GM12878 (cell line): Measurements from ENCODE around the gene NOC4L. TPM values are rescaled to one million over a fixed set of nuclear protein-coding genes. Genes with fewer than 3 reads are reported as not detected.

ENCODE experiments used
- ATAC-seq: fragments of 200-7000 bp; cut with Tn5 transposase; 3 replicates; pipeline ENCODE4 v1.9.1; 2020; ENCODE audit warnings: mild to moderate bottlenecking, moderate library complexity
- BruUV-seq: library from RNA; stranded (reverse); fragments of 400-500 nt; replicated peaks from 2 replicates; lab custom pipeline; 2021; lab: Mats Ljungman, UMichigan
- CTCF ChIA-PET: fragments of 300-600 bp; sonication (Branson Sonifier 250); formaldehyde crosslinking; extraction: SDS; loops from one replicate; lab custom pipeline; 2021; ENCODE audit warnings: inconsistent platforms; lab: Yijun Ruan, JAX
- POLR2A ChIA-PET: fragments of 350-600 bp; formaldehyde crosslinking; extraction: SDS; loops from one replicate; lab custom pipeline; 2021; ENCODE audit warnings: inconsistent platforms; lab: Charles Lee
- RAD21 ChIA-PET: fragments of 300-600 bp; sonication (Branson Sonifier 250); formaldehyde crosslinking; loops from one replicate; lab custom pipeline; 2023; ENCODE audit warnings: antibody characterized with exemption; ENCODE audit not compliant: unreplicated experiment; lab: Charles Lee
- SMC1A ChIA-PET: fragments of 300-600 bp; sonication (Branson Sonifier 250); formaldehyde crosslinking; loops from one replicate; lab custom pipeline; 2023; ENCODE audit not compliant: unreplicated experiment, uncharacterized antibody; lab: Charles Lee
- DNase-seq: peaks from one replicate; pipeline ENCODE4 v3.0.0-alpha.2; 2011; ENCODE audit warnings: low read depth, low spot score
- FAIRE-seq: peaks from 3 replicates; lab custom pipeline; 2011; peaks lifted over from hg19 to GRCh38; lab: Jason Lieb, UNC
- H2AFZ ChIP-seq: 2 replicates; pipeline ENCODE4 v1.6.0; 2011; ENCODE audit warnings: low read depth, low read length, control low read depth; ENCODE audit not compliant: control insufficient read depth
- H3K27ac ChIP-seq: 2 replicates; pipeline ENCODE4 v1.5.1; 2011; ENCODE audit warnings: control low read depth; ENCODE audit not compliant: control insufficient read depth, insufficient read depth
- H3K27me3 ChIP-seq, 2 experiments: replicated peaks in 1 of 2; 2 replicates each; pipeline versions ENCODE4 v1.6.0 to v1.6.1; 2011; ENCODE audit warnings: low read length in 1 of 2; ENCODE audit not compliant: control insufficient read depth in 2 of 2, insufficient read depth in 2 of 2
- H3K36me3 ChIP-seq, 2 experiments: 2 replicates each; pipeline ENCODE4 v1.5.1; 2011; ENCODE audit warnings: low read length in 1 of 2; ENCODE audit not compliant: control insufficient read depth in 2 of 2, insufficient read depth in 2 of 2
- H3K4me1 ChIP-seq: 2 replicates; pipeline ENCODE4 v1.6.1; 2011; ENCODE audit warnings: mild to moderate bottlenecking, low read length, moderate library complexity, mixed read lengths; ENCODE audit not compliant: control insufficient read depth, insufficient read depth
- H3K4me2 ChIP-seq: 2 replicates; pipeline ENCODE4 v1.6.0; 2011; ENCODE audit warnings: control low read depth; ENCODE audit not compliant: control insufficient read depth, insufficient read depth
- H3K4me3 ChIP-seq: fragments of 200-600 bp; sonication (generic); 2 replicates; pipeline ENCODE4 v1.5.1; 2016
- H3K79me2 ChIP-seq: 2 replicates; pipeline ENCODE4 v1.6.0; 2011; ENCODE audit warnings: low read length; ENCODE audit not compliant: control insufficient read depth, insufficient read depth
- H3K9ac ChIP-seq: 2 replicates; pipeline ENCODE4 v1.8.0; 2011; ENCODE audit warnings: low read length, control low read depth, mixed read lengths; ENCODE audit not compliant: control insufficient read depth, insufficient read depth
- H3K9me3 ChIP-seq: replicated peaks from 3 replicates; pipeline ENCODE4 v1.5.1; 2011; ENCODE audit warnings: mild to moderate bottlenecking, low read length; ENCODE audit not compliant: control insufficient read depth, insufficient read depth
- H4K20me1 ChIP-seq: 2 replicates; pipeline ENCODE4 v1.6.0; 2011; ENCODE audit not compliant: control insufficient read depth, insufficient read depth
- WGBS: methylation state at CpG from one replicate; pipeline ENCODE4 v1.1.6; 2016; ENCODE audit warnings: low lambda C conversion rate; ENCODE audit not compliant: insufficient replicate concordance, insufficient coverage; ENCODE audit errors: missing lambda C conversion rate; 5-methylcytosine and 5-hydroxymethylcytosine counted together
- in situ Hi-C: fragments of 300-500 bp; cut with MboI; formaldehyde crosslinking; loops from 9 replicates; pipeline ENCODE4 v1.14.3; 2018; ENCODE audit warnings: mixed read lengths
- intact Hi-C: fragments of 100-400 bp; cut with micrococcal nuclease; formaldehyde crosslinking; loops from one replicate; pipeline ENCODE4 v1.14.2; 2022; ENCODE audit not compliant: unreplicated experiment
- polyA plus RNA-seq, 11 experiments: library from polyadenylated mRNA; depleted of rRNA in 4 of 11; unstranded in 6 of 11; stranded (reverse) in 5 of 11; fragments of >200 nt; fragmentation: Nextera tagmentation in 4 of 11; fragmentation: Illumina TruSeq in 1 of 11; extraction: Ambion mirVana in 4 of 11; extraction: Trizol in 1 of 11; gene quantifications; 1 replicate in 1 of 11; 2 replicates in 10 of 11; pipeline versions ENCODE4 v1.2.1 to v1.2.3, GENCODE V29; 2011 to 2016; ENCODE audit warnings: inconsistent platforms in 2 of 11, missing spikeins in 2 of 11, low read depth in 1 of 11
- total RNA-seq, 4 experiments: library from RNA; depleted of rRNA in 3 of 4; stranded (reverse); fragments of >200 nt in 3 of 4; fragmentation: Illumina TruSeq in 1 of 4; extraction: Trizol in 1 of 4; gene quantifications; 2 replicates each; pipeline versions ENCODE4 v1.2.1 to v1.2.3, GENCODE V29; 2013 to 2021
- TF ChIP-seq, protein P1 (sequence below): IDR thresholded peaks from 2 replicates; pipeline ENCODE4 v1.6.1; 2011; ENCODE audit warnings: borderline replicate concordance, low read depth, mild to moderate bottlenecking, moderate library complexity, low read length; ENCODE audit not compliant: insufficient read depth, poor library complexity, severe bottlenecking
- TF ChIP-seq, protein P2 (sequence below): fragments of 450-650 bp; conservative IDR thresholded peaks from 2 replicates; pipeline ENCODE4 v1.6.1; 2017; ENCODE audit warnings: mild to moderate bottlenecking, moderate library complexity

The NOC4L gene
- total and polyA plus RNA-seq, 10 of the 15 experiments (the other 5 are each of a cell fraction or from before 2014, with no cell fraction given) = 0.72 to 68.2 (median 15.2) TPM

DNA sequence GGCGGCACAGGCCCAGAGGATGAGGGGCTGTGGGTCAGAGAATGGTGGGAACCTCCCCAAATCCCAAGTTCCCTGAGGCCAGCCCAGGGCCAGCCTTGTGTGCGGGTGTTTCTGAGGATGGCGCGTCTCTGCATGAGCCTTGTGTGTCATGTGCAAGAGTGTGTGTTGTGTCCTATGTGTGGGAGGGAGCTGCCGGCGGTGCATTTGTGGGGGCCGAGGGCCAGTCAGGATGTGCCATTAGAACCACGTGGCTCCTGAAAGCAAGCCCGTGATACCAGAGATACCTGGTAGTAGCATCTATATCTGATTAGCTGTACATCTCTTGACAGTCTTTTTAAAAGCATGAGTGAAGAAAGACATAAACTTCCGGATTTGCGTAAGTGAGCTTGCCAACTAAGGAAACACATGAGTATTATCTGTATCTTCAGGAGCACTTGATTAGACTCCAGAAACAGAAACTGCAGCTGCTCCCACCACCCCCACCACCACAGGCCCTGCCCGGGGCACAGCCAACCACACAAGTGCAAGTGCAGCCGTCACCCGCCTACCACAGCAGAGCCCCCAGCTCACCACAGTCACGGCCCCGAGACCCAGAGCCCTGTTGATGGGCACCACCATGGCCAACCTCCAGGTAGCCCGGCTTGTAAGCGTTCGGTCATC lies 19.4 kb upstream of the NOC4L start:
- BruUV-seq = no TSS peak
- Histone ChIP-seq H3K9ac (no peak overlapping the region), H3K79me2 (no peaks in the 10 kb centered on the region), H3K36me3 (peaks cover 4 to 6% of the 10 kb centered on the region in 2 experiments; a peak in 3 of 4 replicates), H3K27ac (no peak overlapping the region), H3K9me3 (peaks cover 1% of the 10 kb centered on the region; the same call in 2 of the 3 replicates), H4K20me1 (no peaks in the 10 kb centered on the region), H3K4me1 (no peaks in the 10 kb centered on the region), H3K27me3 (no peaks in the 10 kb centered on the region), H2AFZ (no peak overlapping the region), H3K4me2 (no peak overlapping the region), H3K4me3 (no peak overlapping the region)
- FAIRE-seq (no peak), ATAC-seq (no peak), DNase-seq (no peak)
- ChIA-PET POLR2A (no interaction called here), RAD21 (no interaction called here), SMC1A (no interaction called here), CTCF (no interaction called here)
- in situ Hi-C loops = no loop called here
- intact Hi-C loops = no loop called here
- 99% methylated on average over 19 of the region's 19 CpGs for WGBS
- TF ChIP-seq, protein P1, sequence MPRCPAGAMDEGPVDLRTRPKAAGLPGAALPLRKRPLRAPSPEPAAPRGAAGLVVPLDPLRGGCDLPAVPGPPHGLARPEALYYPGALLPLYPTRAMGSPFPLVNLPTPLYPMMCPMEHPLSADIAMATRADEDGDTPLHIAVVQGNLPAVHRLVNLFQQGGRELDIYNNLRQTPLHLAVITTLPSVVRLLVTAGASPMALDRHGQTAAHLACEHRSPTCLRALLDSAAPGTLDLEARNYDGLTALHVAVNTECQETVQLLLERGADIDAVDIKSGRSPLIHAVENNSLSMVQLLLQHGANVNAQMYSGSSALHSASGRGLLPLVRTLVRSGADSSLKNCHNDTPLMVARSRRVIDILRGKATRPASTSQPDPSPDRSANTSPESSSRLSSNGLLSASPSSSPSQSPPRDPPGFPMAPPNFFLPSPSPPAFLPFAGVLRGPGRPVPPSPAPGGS = peak; percentile 18
- TF ChIP-seq, protein P2, sequence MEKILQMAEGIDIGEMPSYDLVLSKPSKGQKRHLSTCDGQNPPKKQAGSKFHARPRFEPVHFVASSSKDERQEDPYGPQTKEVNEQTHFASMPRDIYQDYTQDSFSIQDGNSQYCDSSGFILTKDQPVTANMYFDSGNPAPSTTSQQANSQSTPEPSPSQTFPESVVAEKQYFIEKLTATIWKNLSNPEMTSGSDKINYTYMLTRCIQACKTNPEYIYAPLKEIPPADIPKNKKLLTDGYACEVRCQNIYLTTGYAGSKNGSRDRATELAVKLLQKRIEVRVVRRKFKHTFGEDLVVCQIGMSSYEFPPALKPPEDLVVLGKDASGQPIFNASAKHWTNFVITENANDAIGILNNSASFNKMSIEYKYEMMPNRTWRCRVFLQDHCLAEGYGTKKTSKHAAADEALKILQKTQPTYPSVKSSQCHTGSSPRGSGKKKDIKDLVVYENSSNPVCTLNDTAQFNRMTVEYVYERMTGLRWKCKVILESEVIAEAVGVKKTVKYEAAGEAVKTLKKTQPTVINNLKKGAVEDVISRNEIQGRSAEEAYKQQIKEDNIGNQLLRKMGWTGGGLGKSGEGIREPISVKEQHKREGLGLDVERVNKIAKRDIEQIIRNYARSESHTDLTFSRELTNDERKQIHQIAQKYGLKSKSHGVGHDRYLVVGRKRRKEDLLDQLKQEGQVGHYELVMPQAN = no peak
- TF ChIP-seq, all 136 proteins: peak for 1
